HepG2 (cell line): ENCODE data around the gene TMEM135. TPM values are rescaled to one million over a fixed set of nuclear protein-coding genes. Genes with fewer than 3 reads are reported as not detected.

Experiments used
- BCL6 ChIP-seq: IDR thresholded peaks from 2 replicates; pipeline ENCODE4 v1.6.1; 2016; ENCODE audit warnings: missing genetic modification reagents, missing compliant biosample characterization
- ETS1 ChIP-seq: sonication (generic); formaldehyde crosslinking; IDR thresholded peaks from 2 replicates; pipeline ENCODE4 v1.4.0; 2020; ENCODE audit warnings: missing genetic modification reagents
- HIC2 ChIP-seq: sonication (generic); formaldehyde crosslinking; IDR thresholded peaks from 2 replicates; pipeline ENCODE4 v1.9.0; 2022; ENCODE audit warnings: low read depth, missing genetic modification reagents
- HNF4A ChIP-seq: sonication (generic); formaldehyde crosslinking; IDR thresholded peaks from 2 replicates; pipeline ENCODE4 v1.4.0; 2020; ENCODE audit warnings: missing genetic modification reagents
- HNRNPK ChIP-seq: fragments of 200-400 bp; formaldehyde crosslinking; IDR thresholded peaks from 2 replicates; pipeline ENCODE4 v1.6.1; 2018; ENCODE audit warnings: low read length, low read depth, moderate library complexity, mild to moderate bottlenecking; ENCODE audit not compliant: poor library complexity, severe bottlenecking
- NFATC3 ChIP-seq: sonication (generic); formaldehyde crosslinking; IDR thresholded peaks from 2 replicates; pipeline ENCODE4 v1.5.1; 2020; ENCODE audit warnings: mild to moderate bottlenecking, missing genetic modification reagents
- NR2F6 ChIP-seq, 2 experiments: IDR thresholded peaks; 2 replicates each; pipeline ENCODE4 v1.6.1; 2016; ENCODE audit warnings: antibody characterized with exemption in 1 of 2, mild to moderate bottlenecking in 1 of 2
- ONECUT2 ChIP-seq: sonication (generic); formaldehyde crosslinking; IDR thresholded peaks from 2 replicates; pipeline ENCODE4 v1.4.0; 2020; ENCODE audit warnings: missing genetic modification reagents
- PRPF4 ChIP-seq: fragments of 200-400 bp; formaldehyde crosslinking; IDR thresholded peaks from 2 replicates; pipeline ENCODE4 v1.6.1; 2016; ENCODE audit warnings: low read length, low read depth; ENCODE audit not compliant: poor library complexity, severe bottlenecking
- SMAD1 ChIP-seq: sonication (generic); formaldehyde crosslinking; IDR thresholded peaks from 2 replicates; pipeline ENCODE4 v1.4.0; 2020; ENCODE audit warnings: missing genetic modification reagents, low read depth, mild to moderate bottlenecking, borderline replicate concordance
- ZBTB33 ChIP-seq: sonication (generic); formaldehyde crosslinking; IDR thresholded peaks from 2 replicates; pipeline ENCODE4 v1.4.0; 2020; ENCODE audit warnings: missing genetic modification reagents
- ZBTB38 ChIP-seq: sonication (generic); formaldehyde crosslinking; IDR thresholded peaks from 2 replicates; pipeline ENCODE4 v1.5.1; 2020; ENCODE audit warnings: mild to moderate bottlenecking, missing genetic modification reagents
- ZNF407 ChIP-seq: sonication (generic); formaldehyde crosslinking; IDR thresholded peaks from one replicate; pipeline ENCODE4 v1.5.1; 2020; ENCODE audit warnings: mild to moderate bottlenecking, missing genetic modification reagents; ENCODE audit errors: not compliant biosample characterization
- ZNF44 ChIP-seq: sonication (generic); formaldehyde crosslinking; IDR thresholded peaks from 2 replicates; pipeline ENCODE4 v1.5.1; 2020; ENCODE audit warnings: mild to moderate bottlenecking, missing genetic modification reagents
- ZUFSP ChIP-seq: sonication (generic); formaldehyde crosslinking; IDR thresholded peaks from 2 replicates; pipeline ENCODE4 v1.9.0; 2021; ENCODE audit warnings: missing genetic modification reagents, mild to moderate bottlenecking, borderline replicate concordance
- polyA plus RNA-seq, 8 experiments: library from polyadenylated mRNA; depleted of rRNA in 3 of 8; stranded (reverse) in 7 of 8; unstranded in 1 of 8; fragments of >200 nt; fragmentation: Illumina TruSeq in 4 of 8; extraction: Trizol in 4 of 8; gene quantifications; 2 replicates each; pipeline versions ENCODE4 v1.2.1 to v1.2.3, GENCODE V29; 2011 to 2016; ENCODE audit warnings: low read depth in 4 of 8, missing spikeins in 1 of 8, mixed read lengths in 1 of 8; ENCODE audit not compliant: insufficient read depth in 1 of 8
- total RNA-seq, 5 experiments: library from RNA; depleted of rRNA; stranded (reverse); fragments of >200 nt; fragmentation: Illumina TruSeq; extraction: Trizol; gene quantifications; 2 replicates each; pipeline ENCODE4 v1.2.3, GENCODE V29; 2016; ENCODE audit warnings: low read depth in 1 of 5

The TMEM135 gene
- total and polyA plus RNA-seq, 2 of the 13 experiments (the other 11 are each of a cell fraction or from before 2014, with no cell fraction given): 36.6 to 88.9 TPM

GRCh38 chr11:86999388-86999787 is 38.3 kb upstream of the TMEM135 start (continued):
- TF ChIP-seq HIC2 (CRISPR knock-in tag) (no peak), ZUFSP (CRISPR knock-in tag) (no peak), ZNF44 (CRISPR knock-in tag) (no peak), ETS1 (no peak), PRPF4 (no peak), ZBTB33 (CRISPR knock-in tag) (no peak), ZBTB38 (CRISPR knock-in tag) (no peak), NR2F6 (IDR thresholded peaks at IDR 0.05) (0 out of 2 replicates have a peak, but pooled peaks have one; percentile 7), NR2F6 (CRISPR knock-in tag; IDR thresholded peaks at IDR 0.05) (no peak), ONECUT2 (CRISPR knock-in tag) (no peak), HNF4A (CRISPR knock-in tag) (peak; percentile 14; the same call in 1 of the 2 replicates), NFATC3 (CRISPR knock-in tag) (no peak), BCL6 (CRISPR knock-in tag) (no peak), HNRNPK (no peak), SMAD1 (CRISPR knock-in tag) (no peak), ZNF407 (CRISPR knock-in tag) (no peak)
